Hematopoietic multipotent progenitor cell treated with erythropoietin and hydrocortisone succinate and interleukin-3 and kit ligand, for 17 days (in vitro differentiated cells): ENCODE data around the gene OTOP3.

Experiments
- DNase-seq: peaks from one replicate; pipeline ENCODE4 v3.0.0-alpha.2; 2015; ENCODE audit warnings: low spot score

Gene OTOP3

GRCh38 chr17:74987418-74987908 lies 51.8 kb downstream of the OTOP3 start, which contains the start of gene CDR2L:
Gene CDR2L, plus strand, starts transcription at chr17:74987632. Its CDS starts 412 bp downstream, at chr17:74988044.
- peak; percentile 85 for DNase-seq

GRCh38 chr17:74987909-74988711 lies 52.4 kb downstream of the OTOP3 start:
- DNase-seq: peak; percentile 12

- no peak for DNase-seq
Observed at GRCh38 chr17:74990581-74991105, 54.9 kb downstream of the OTOP3 start.

GRCh38 chr17:74992223-74992622 lies 56.5 kb downstream of the OTOP3 start:
- no peak for DNase-seq

- DNase-seq: no peak
Observed at GRCh38 chr17:74994440-74994839, 58.7 kb downstream of the OTOP3 start.

- no peak for DNase-seq
Observed at GRCh38 chr17:74995847-74996246, 60.1 kb downstream of the OTOP3 start.

GRCh38 chr17:74998783-74999182 lies 63.1 kb downstream of the OTOP3 start:
- no peak for DNase-seq

GRCh38 chr17:74999523-74999922 lies 63.8 kb downstream of the OTOP3 start:
- DNase-seq: no peak
